ENCODE results near the gene NBDY. TPM values are rescaled to one million over a fixed set of nuclear protein-coding genes. Genes with fewer than 3 reads are reported as not detected.

The NBDY gene
- total RNA-seq, 2 donors from 2014 or later = 17.6 to 23.3 TPM

GRCh38 chrX:56833626-56834025, 104.6 kb downstream of the NBDY start:
- H3K4me1 ChIP-seq = no peaks in the 10 kb centered on the region
- no peak overlapping the region for H3K27ac ChIP-seq
- H3K36me3 ChIP-seq = no peaks in the 10 kb centered on the region

GRCh38 chrX:56853436-56853835, 124.4 kb downstream of the NBDY start:
- intact Hi-C loops (cut with DNase I) = no loop called here
- peaks cover 9% of the 10 kb centered on the region for H3K27me3 ChIP-seq
- H3K36me3 ChIP-seq = no peaks in the 10 kb centered on the region
- H3K4me1 ChIP-seq = no peaks in the 10 kb centered on the region
- no peaks in the 10 kb centered on the region for H3K9me3 ChIP-seq
- TF ChIP-seq CTCF (IDR thresholded peaks at IDR 0.05) = no peak
- no peak for DNase-seq
- no peak overlapping the region for H3K4me3 ChIP-seq
- H3K27ac ChIP-seq = no peak overlapping the region
- H3K9ac ChIP-seq (ENCODE audit: low read depth in 2 of 2, low read length in 2 of 2) = no peak overlapping the region

More at GRCh38 chrX:56833626-56834025, 104.6 kb downstream of the NBDY start:
- Histone ChIP-seq H3K9ac (ENCODE audit: low read depth in 2 of 2, low read length in 2 of 2) (no peak overlapping the region), H3K27me3 (no peaks in the 10 kb centered on the region), H3K4me3 (no peak overlapping the region), H3K9me3 (no peaks in the 10 kb centered on the region)
- intact Hi-C loops (cut with DNase I) = no loop called here
- DNase-seq = no peak
- no peak for TF ChIP-seq CTCF (IDR thresholded peaks at IDR 0.05)

- H3K9me3 ChIP-seq = no peaks in the 10 kb centered on the region
- H3K4me3 ChIP-seq = no peak overlapping the region
- DNase-seq = no peak
- no peak overlapping the region for H3K27ac ChIP-seq
- intact Hi-C loops (cut with DNase I) = no loop called here
- H3K27me3 ChIP-seq = peaks cover 9% of the 10 kb centered on the region
- no peaks in the 10 kb centered on the region for H3K4me1 ChIP-seq
- H3K9ac ChIP-seq (ENCODE audit: low read depth in 2 of 2, low read length in 2 of 2) = no peak overlapping the region
- TF ChIP-seq CTCF (IDR thresholded peaks at IDR 0.05) = no peak
- H3K36me3 ChIP-seq = no peaks in the 10 kb centered on the region
Measured at GRCh38 chrX:56857042-56857441, 128.0 kb downstream of the NBDY start.

- no peaks in the 10 kb centered on the region for H3K4me1 ChIP-seq
- DNase-seq = no peak
- H3K4me3 ChIP-seq = no peak overlapping the region
- H3K9ac ChIP-seq (ENCODE audit: low read depth in 2 of 2, low read length in 2 of 2) = no peak overlapping the region
- no peak overlapping the region for H3K27ac ChIP-seq
- H3K27me3 ChIP-seq = no peaks in the 10 kb centered on the region
- H3K9me3 ChIP-seq = no peaks in the 10 kb centered on the region
- intact Hi-C loops (cut with DNase I) = no loop called here
- H3K36me3 ChIP-seq = no peaks in the 10 kb centered on the region
- no peak for TF ChIP-seq CTCF (IDR thresholded peaks at IDR 0.05)
Measured at GRCh38 chrX:56860888-56861287, 131.8 kb downstream of the NBDY start.

Other genes with a start within 250 kb of the NBDY start
- gene UBQLN2, start 165.6 kb upstream of the NBDY start, total RNA-seq = 10 to 100 TPM; 25.8 to 28.9 TPM

All from colonic mucosa (tissue), 4 donors.